ENCODE data around the gene OSBPL8. TPM values are rescaled to one million over a fixed set of nuclear protein-coding genes. Genes with fewer than 3 reads are reported as not detected.

OSBPL8 gene
- total and polyA plus RNA-seq, 2 donors: 32.7 to 41.7 TPM

DNA sequence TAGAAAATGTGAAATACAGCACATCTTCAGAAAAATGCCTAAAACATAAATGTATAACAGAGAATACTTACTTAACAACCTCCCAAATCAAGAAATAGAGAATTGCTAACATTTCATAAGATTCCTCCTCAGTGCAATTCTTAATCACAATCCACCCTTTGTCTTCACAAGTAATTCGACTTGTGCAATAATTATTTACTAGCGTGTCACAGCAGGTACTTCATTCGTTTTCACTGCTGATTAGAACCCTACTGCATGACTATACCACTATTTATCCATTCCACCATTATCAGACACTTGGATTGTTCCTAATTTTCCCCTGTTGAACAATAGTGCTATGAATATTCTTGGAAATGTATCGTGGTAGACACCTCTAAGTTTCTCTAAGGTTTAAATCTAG lies 146.4 kb downstream of the OSBPL8 start:
- no peak for DNase-seq (ENCODE audit: low read depth in 6 of 9, low spot score in 9 of 9)

GRCh38 chr12:76410781-76411180 lies 148.8 kb downstream of the OSBPL8 start:
- no peaks in the 10 kb centered on the region for H3K36me3 ChIP-seq (ENCODE audit: control insufficient read depth in 2 of 2, insufficient read depth in 2 of 2, low read length in 1 of 2)
- H3K27me3 ChIP-seq (ENCODE audit: control insufficient read depth in 2 of 2, insufficient read depth in 1 of 2, low read length in 1 of 2): no peaks in the 10 kb centered on the region
- H3K4me1 ChIP-seq (ENCODE audit: control insufficient read depth in 2 of 2, insufficient read depth in 2 of 2, low read length in 2 of 2): no peaks in the 10 kb centered on the region
- no peak overlapping the region for H3K27ac ChIP-seq (ENCODE audit: low read depth in 1 of 2, low read length in 1 of 2)
- no peak overlapping the region for H3K4me3 ChIP-seq (ENCODE audit: low read length in 2 of 2)
- WGBS: 97% methylated on average over 5 of the region's 5 CpGs
- no peaks in the 10 kb centered on the region for H3K9me3 ChIP-seq (ENCODE audit: control insufficient read depth in 2 of 2, insufficient read depth in 1 of 2, low read length in 1 of 2)
- DNase-seq (ENCODE audit: low read depth in 6 of 9, low spot score in 9 of 9): no peak

More for the DNA sequence above, 146.4 kb downstream of the OSBPL8 start:
- H3K4me1 ChIP-seq (ENCODE audit: control insufficient read depth in 2 of 2, insufficient read depth in 2 of 2, low read length in 2 of 2): no peaks in the 10 kb centered on the region
- H3K36me3 ChIP-seq (ENCODE audit: control insufficient read depth in 2 of 2, insufficient read depth in 2 of 2, low read length in 1 of 2): no peaks in the 10 kb centered on the region
- no peak overlapping the region for H3K27ac ChIP-seq (ENCODE audit: low read depth in 1 of 2, low read length in 1 of 2)
- no peaks in the 10 kb centered on the region for H3K27me3 ChIP-seq (ENCODE audit: control insufficient read depth in 2 of 2, insufficient read depth in 1 of 2, low read length in 1 of 2)
- H3K9me3 ChIP-seq (ENCODE audit: control insufficient read depth in 2 of 2, insufficient read depth in 1 of 2, low read length in 1 of 2): no peaks in the 10 kb centered on the region
- H3K4me3 ChIP-seq (ENCODE audit: low read length in 2 of 2): no peak overlapping the region
- WGBS: 98% methylated on average over 4 of the region's 4 CpGs

DNA sequence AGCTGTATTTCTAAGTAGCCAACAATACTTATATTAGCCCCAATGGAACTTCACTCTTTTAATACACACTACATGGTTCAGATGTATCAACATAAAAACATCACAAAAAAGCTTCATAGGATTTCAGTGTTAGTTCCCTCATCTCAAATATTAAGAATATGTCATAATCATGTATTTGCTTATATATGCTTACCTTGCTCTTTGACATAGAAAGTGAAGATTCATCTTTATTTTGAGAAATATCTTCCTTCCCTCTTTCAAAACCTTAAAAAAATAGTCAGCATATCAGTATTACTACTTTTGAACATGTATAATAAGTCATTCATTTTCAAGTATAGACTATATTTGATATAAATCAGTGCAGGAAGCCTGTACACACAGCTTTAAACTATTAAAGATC lies 149.2 kb downstream of the OSBPL8 start:
- Histone ChIP-seq H3K36me3 (ENCODE audit: control insufficient read depth in 2 of 2, insufficient read depth in 2 of 2, low read length in 1 of 2) (no peaks in the 10 kb centered on the region), H3K4me3 (ENCODE audit: low read length in 2 of 2) (no peak overlapping the region), H3K4me1 (ENCODE audit: control insufficient read depth in 2 of 2, insufficient read depth in 2 of 2, low read length in 2 of 2) (no peaks in the 10 kb centered on the region), H3K9me3 (ENCODE audit: control insufficient read depth in 2 of 2, insufficient read depth in 1 of 2, low read length in 1 of 2) (no peaks in the 10 kb centered on the region), H3K27me3 (ENCODE audit: control insufficient read depth in 2 of 2, insufficient read depth in 1 of 2, low read length in 1 of 2) (no peaks in the 10 kb centered on the region), H3K27ac (ENCODE audit: low read depth in 1 of 2, low read length in 1 of 2) (no peak overlapping the region)
- DNase-seq (ENCODE audit: low read depth in 6 of 9, low spot score in 9 of 9): no peak

DNA sequence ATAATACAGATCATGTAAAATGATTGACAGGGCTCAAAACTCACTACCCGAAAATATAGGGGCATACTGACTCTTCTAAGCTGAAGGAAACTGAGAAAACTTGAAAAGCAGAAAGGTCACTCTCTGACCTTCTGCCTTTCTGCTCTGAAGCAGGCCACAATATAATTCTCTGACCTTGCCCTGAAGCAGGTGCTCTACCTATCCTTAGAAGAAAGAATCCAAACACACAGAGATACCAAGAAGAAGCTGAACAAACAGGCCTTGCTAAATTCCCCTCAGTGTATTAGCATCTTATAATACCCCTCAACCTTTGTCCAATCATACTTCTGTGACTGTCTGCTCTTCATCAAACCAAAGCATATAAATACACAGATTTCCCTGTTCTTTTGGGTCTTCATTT lies 150.5 kb downstream of the OSBPL8 start:
- Histone ChIP-seq H3K9me3 (ENCODE audit: control insufficient read depth in 2 of 2, insufficient read depth in 1 of 2, low read length in 1 of 2) (no peaks in the 10 kb centered on the region), H3K4me1 (ENCODE audit: control insufficient read depth in 2 of 2, insufficient read depth in 2 of 2, low read length in 2 of 2) (no peaks in the 10 kb centered on the region), H3K36me3 (ENCODE audit: control insufficient read depth in 2 of 2, insufficient read depth in 2 of 2, low read length in 1 of 2) (no peaks in the 10 kb centered on the region), H3K4me3 (ENCODE audit: low read length in 2 of 2) (no peak overlapping the region), H3K27me3 (ENCODE audit: control insufficient read depth in 2 of 2, insufficient read depth in 1 of 2, low read length in 1 of 2) (no peaks in the 10 kb centered on the region), H3K27ac (ENCODE audit: low read depth in 1 of 2, low read length in 1 of 2) (no peak overlapping the region)
- WGBS: 93% methylated on average over 1 of the region's 1 CpG
- DNase-seq (ENCODE audit: low read depth in 6 of 9, low spot score in 9 of 9): no peak

DNA sequence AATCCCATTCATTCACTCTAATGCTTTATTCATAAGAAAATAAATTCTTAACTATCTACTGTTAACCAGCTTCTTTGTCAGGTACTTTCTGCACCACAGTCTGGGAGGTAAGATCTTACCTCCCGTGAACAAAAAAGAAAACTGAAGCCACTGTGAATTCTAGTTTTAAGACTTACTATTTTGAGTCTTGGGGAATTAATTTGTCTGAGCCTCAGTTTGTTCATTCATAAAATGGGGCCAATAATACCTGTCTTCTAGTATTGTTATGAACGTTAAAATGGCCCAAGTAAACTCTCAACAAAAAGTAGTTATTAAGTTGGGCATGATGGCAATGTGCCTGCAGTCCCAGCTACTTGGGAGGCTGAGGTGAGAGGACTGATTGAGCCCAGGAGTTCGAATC lies 151.9 kb downstream of the OSBPL8 start:
- Histone ChIP-seq H3K4me3 (ENCODE audit: low read length in 2 of 2) (no peak overlapping the region), H3K27ac (ENCODE audit: low read depth in 1 of 2, low read length in 1 of 2) (no peak overlapping the region), H3K9me3 (ENCODE audit: control insufficient read depth in 2 of 2, insufficient read depth in 1 of 2, low read length in 1 of 2) (no peaks in the 10 kb centered on the region), H3K4me1 (ENCODE audit: control insufficient read depth in 2 of 2, insufficient read depth in 2 of 2, low read length in 2 of 2) (no peaks in the 10 kb centered on the region), H3K36me3 (ENCODE audit: control insufficient read depth in 2 of 2, insufficient read depth in 2 of 2, low read length in 1 of 2) (no peaks in the 10 kb centered on the region), H3K27me3 (ENCODE audit: control insufficient read depth in 2 of 2, insufficient read depth in 1 of 2, low read length in 1 of 2) (no peaks in the 10 kb centered on the region)
- WGBS: 96% methylated on average over 3 of the region's 3 CpGs
- no peak for DNase-seq (ENCODE audit: low read depth in 6 of 9, low spot score in 9 of 9)

- H3K36me3 ChIP-seq (ENCODE audit: control insufficient read depth in 2 of 2, insufficient read depth in 2 of 2, low read length in 1 of 2): peaks cover 0 to 23% of the 10 kb centered on the region in 2 donors
Measured at GRCh38 chr12:76402259-76402658, 157.3 kb downstream of the OSBPL8 start.

GRCh38 chr12:76400136-76400535 lies 159.4 kb downstream of the OSBPL8 start:
- H3K27ac ChIP-seq (ENCODE audit: low read depth in 1 of 2, low read length in 1 of 2): no peak overlapping the region
- no peak for DNase-seq (ENCODE audit: low read depth in 6 of 9, low spot score in 9 of 9)
- H3K27me3 ChIP-seq (ENCODE audit: control insufficient read depth in 2 of 2, insufficient read depth in 1 of 2, low read length in 1 of 2): no peaks in the 10 kb centered on the region
- peaks cover 6 to 27% of the 10 kb centered on the region in 2 donors for H3K36me3 ChIP-seq (ENCODE audit: control insufficient read depth in 2 of 2, insufficient read depth in 2 of 2, low read length in 1 of 2)
- H3K4me3 ChIP-seq (ENCODE audit: low read length in 2 of 2): no peak overlapping the region
- no peaks in the 10 kb centered on the region for H3K4me1 ChIP-seq (ENCODE audit: control insufficient read depth in 2 of 2, insufficient read depth in 2 of 2, low read length in 2 of 2)
- over 99% methylated on average over 2 of the region's 2 CpGs for WGBS
- H3K9me3 ChIP-seq (ENCODE audit: control insufficient read depth in 2 of 2, insufficient read depth in 1 of 2, low read length in 1 of 2): no peaks in the 10 kb centered on the region

More at GRCh38 chr12:76402259-76402658, 157.3 kb downstream of the OSBPL8 start:
- no peak for DNase-seq (ENCODE audit: low read depth in 6 of 9, low spot score in 9 of 9)
- H3K4me3 ChIP-seq (ENCODE audit: low read length in 2 of 2): no peak overlapping the region
- H3K4me1 ChIP-seq (ENCODE audit: control insufficient read depth in 2 of 2, insufficient read depth in 2 of 2, low read length in 2 of 2): no peaks in the 10 kb centered on the region
- no peak overlapping the region for H3K27ac ChIP-seq (ENCODE audit: low read depth in 1 of 2, low read length in 1 of 2)
- no peaks in the 10 kb centered on the region for H3K9me3 ChIP-seq (ENCODE audit: control insufficient read depth in 2 of 2, insufficient read depth in 1 of 2, low read length in 1 of 2)
- no peaks in the 10 kb centered on the region for H3K27me3 ChIP-seq (ENCODE audit: control insufficient read depth in 2 of 2, insufficient read depth in 1 of 2, low read length in 1 of 2)

- WGBS: 96% methylated on average over 2 of the region's 2 CpGs
- no peak overlapping the region for H3K27ac ChIP-seq (ENCODE audit: low read depth in 1 of 2, low read length in 1 of 2)
- H3K36me3 ChIP-seq (ENCODE audit: control insufficient read depth in 2 of 2, insufficient read depth in 2 of 2, low read length in 1 of 2): peaks cover 6 to 27% of the 10 kb centered on the region in 2 donors
- no peaks in the 10 kb centered on the region for H3K9me3 ChIP-seq (ENCODE audit: control insufficient read depth in 2 of 2, insufficient read depth in 1 of 2, low read length in 1 of 2)
- H3K27me3 ChIP-seq (ENCODE audit: control insufficient read depth in 2 of 2, insufficient read depth in 1 of 2, low read length in 1 of 2): no peaks in the 10 kb centered on the region
- no peak for DNase-seq (ENCODE audit: low read depth in 6 of 9, low spot score in 9 of 9)
- H3K4me3 ChIP-seq (ENCODE audit: low read length in 2 of 2): no peak overlapping the region
- H3K4me1 ChIP-seq (ENCODE audit: control insufficient read depth in 2 of 2, insufficient read depth in 2 of 2, low read length in 2 of 2): no peaks in the 10 kb centered on the region
Measured at GRCh38 chr12:76399040-76399439, 160.5 kb downstream of the OSBPL8 start.

DNA sequence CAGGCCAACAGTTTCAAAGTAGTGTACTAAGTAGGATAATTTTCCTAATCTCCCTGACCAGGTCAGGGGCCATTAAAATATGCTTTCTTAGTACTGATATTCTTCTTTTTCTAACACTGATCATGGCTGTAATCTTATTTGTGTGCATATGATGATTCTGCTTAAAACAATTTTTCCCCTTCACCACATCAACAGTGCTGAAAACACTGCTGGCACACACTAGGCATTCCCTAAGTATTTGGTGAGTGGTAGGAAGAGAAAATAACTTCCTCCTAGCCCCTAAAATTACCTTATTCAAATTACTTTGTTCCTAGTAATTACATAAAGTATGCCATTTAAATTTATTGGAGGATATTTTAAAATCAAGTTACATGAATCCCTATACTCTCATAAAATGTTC lies 161.5 kb downstream of the OSBPL8 start:
- H3K27ac ChIP-seq (ENCODE audit: low read depth in 1 of 2, low read length in 1 of 2): no peak overlapping the region
- no peak overlapping the region for H3K4me3 ChIP-seq (ENCODE audit: low read length in 2 of 2)
- H3K4me1 ChIP-seq (ENCODE audit: control insufficient read depth in 2 of 2, insufficient read depth in 2 of 2, low read length in 2 of 2): no peaks in the 10 kb centered on the region
- no peaks in the 10 kb centered on the region for H3K9me3 ChIP-seq (ENCODE audit: control insufficient read depth in 2 of 2, insufficient read depth in 1 of 2, low read length in 1 of 2)
- no peak for DNase-seq (ENCODE audit: low read depth in 6 of 9, low spot score in 9 of 9)
- H3K36me3 ChIP-seq (ENCODE audit: control insufficient read depth in 2 of 2, insufficient read depth in 2 of 2, low read length in 1 of 2): peaks cover 6 to 27% of the 10 kb centered on the region in 2 donors
- no peaks in the 10 kb centered on the region for H3K27me3 ChIP-seq (ENCODE audit: control insufficient read depth in 2 of 2, insufficient read depth in 1 of 2, low read length in 1 of 2)

DNA sequence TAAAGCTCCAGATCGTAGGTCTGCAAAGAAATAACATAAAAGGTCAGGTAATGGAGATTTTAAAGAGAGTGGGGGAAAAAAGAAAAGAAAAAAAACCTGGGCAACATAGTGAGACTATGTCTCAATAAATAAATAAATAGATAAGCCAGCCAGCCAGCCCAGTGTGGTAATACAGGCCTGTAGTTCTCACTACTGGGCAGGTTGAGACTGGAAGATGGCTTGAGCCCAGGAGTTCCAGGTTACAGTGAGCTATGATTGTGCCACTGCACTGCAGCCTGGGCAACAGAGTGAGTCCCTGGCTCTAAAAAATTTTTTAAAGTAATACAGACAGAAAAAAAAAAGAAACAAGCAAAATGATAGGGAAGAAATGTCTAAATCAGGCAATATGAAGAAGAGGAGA lies 168.1 kb downstream of the OSBPL8 start:
- WGBS: 98% methylated on average over 1 of the region's 1 CpG
- no peaks in the 10 kb centered on the region for H3K9me3 ChIP-seq (ENCODE audit: control insufficient read depth in 2 of 2, insufficient read depth in 1 of 2, low read length in 1 of 2)
- no peak overlapping the region for H3K27ac ChIP-seq (ENCODE audit: low read depth in 1 of 2, low read length in 1 of 2)
- H3K27me3 ChIP-seq (ENCODE audit: control insufficient read depth in 2 of 2, insufficient read depth in 1 of 2, low read length in 1 of 2): no peaks in the 10 kb centered on the region
- DNase-seq (ENCODE audit: low read depth in 6 of 9, low spot score in 9 of 9): no peak
- no peaks in the 10 kb centered on the region for H3K4me1 ChIP-seq (ENCODE audit: control insufficient read depth in 2 of 2, insufficient read depth in 2 of 2, low read length in 2 of 2)
- no peak overlapping the region for H3K4me3 ChIP-seq (ENCODE audit: low read length in 2 of 2)
- H3K36me3 ChIP-seq (ENCODE audit: control insufficient read depth in 2 of 2, insufficient read depth in 2 of 2, low read length in 1 of 2): peaks cover 15 to 39% of the 10 kb centered on the region in 2 donors

All from thymus (tissue), 11 donors.